Thyroid gland (tissue), 4 donors: ENCODE data around the gene NRARP.

Experiments used
- POLR2A ChIP-seq, 2 donors: fragments of 450-650 bp; IDR thresholded peaks; one replicate each; pipeline ENCODE4 v1.6.1; 2017; ENCODE audit warnings: antibody characterized with exemption in 2 of 2, mild to moderate bottlenecking in 2 of 2, moderate library complexity in 1 of 2
- TF ChIP-seq, protein P1 (sequence below), 6 experiments: fragments of 200-600 bp in 3 of 6; fragments of 450-650 bp in 3 of 6; sonication (generic) in 3 of 6; IDR thresholded peaks; one replicate each; pipeline ENCODE4 v1.5.1; 2016 to 2019; ENCODE audit warnings: antibody characterized with exemption in 6 of 6, mild to moderate bottlenecking in 2 of 6, inconsistent platforms in 1 of 6, moderate library complexity in 1 of 6

DNA sequence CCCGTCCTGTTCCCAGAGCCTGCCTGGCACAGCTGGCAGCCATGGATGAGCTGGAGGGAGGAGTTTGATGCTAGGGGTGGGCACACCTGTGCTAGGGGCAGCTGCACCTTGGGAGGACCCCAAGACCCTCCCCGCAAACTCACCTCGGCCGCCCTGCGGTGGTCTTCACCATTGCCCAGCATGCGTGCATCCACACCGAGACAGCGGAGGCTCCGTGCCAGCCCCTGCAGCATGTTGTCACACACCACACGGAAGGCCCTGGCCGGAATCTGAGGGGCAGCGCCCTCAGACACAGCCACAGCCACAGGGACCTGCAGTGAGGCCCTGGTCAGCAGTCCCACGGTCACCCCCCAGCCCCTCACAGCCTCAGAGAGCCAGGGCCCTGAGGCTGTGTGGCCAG is 45.9 kb upstream of the NRARP start:
- TF ChIP-seq POLR2A (IDR thresholded peaks at IDR 0.05), result no peak
- TF ChIP-seq, protein P1, sequence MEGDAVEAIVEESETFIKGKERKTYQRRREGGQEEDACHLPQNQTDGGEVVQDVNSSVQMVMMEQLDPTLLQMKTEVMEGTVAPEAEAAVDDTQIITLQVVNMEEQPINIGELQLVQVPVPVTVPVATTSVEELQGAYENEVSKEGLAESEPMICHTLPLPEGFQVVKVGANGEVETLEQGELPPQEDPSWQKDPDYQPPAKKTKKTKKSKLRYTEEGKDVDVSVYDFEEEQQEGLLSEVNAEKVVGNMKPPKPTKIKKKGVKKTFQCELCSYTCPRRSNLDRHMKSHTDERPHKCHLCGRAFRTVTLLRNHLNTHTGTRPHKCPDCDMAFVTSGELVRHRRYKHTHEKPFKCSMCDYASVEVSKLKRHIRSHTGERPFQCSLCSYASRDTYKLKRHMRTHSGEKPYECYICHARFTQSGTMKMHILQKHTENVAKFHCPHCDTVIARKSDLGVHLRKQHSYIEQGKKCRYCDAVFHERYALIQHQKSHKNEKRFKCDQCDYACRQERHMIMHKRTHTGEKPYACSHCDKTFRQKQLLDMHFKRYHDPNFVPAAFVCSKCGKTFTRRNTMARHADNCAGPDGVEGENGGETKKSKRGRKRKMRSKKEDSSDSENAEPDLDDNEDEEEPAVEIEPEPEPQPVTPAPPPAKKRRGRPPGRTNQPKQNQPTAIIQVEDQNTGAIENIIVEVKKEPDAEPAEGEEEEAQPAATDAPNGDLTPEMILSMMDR (IDR thresholded peaks at IDR 0.05), result no peak
